A673 (cell line): Measurements from ENCODE around the gene SULT1A2. TPM values are rescaled to one million over a fixed set of nuclear protein-coding genes. Genes with fewer than 3 reads are reported as not detected.

Experiments used
- BruUV-seq: library from RNA; stranded (reverse); fragments of 400-500 nt; replicated peaks from 2 replicates; lab custom pipeline; 2021; lab: Mats Ljungman, UMichigan
- CTCF ChIA-PET: fragments of 300-600 bp; sonication (Branson Sonifier 250); formaldehyde crosslinking; loops from one replicate; lab custom pipeline; 2022; ENCODE audit warnings: antibody characterized with exemption; lab: Charles Lee
- POLR2A ChIA-PET: fragments of 300-600 bp; sonication (Branson Sonifier 250); formaldehyde crosslinking; loops from one replicate; lab custom pipeline; 2022; ENCODE audit warnings: antibody characterized with exemption; ENCODE audit not compliant: low non-redundant PET; lab: Charles Lee
- DNase-seq: peaks from one replicate; pipeline ENCODE4 v3.0.0-alpha.2; 2015; ENCODE audit warnings: low spot score
- H3K27ac ChIP-seq: fragments of 200-600 bp; sonication (generic); 2 replicates; pipeline ENCODE4 v1.5.1; 2016; ENCODE audit warnings: mixed run types, low read depth, mild to moderate bottlenecking, mixed read lengths, antibody characterized with exemption, low read length; ENCODE audit not compliant: poor library complexity, severe bottlenecking
- H3K27me3 ChIP-seq: fragments of 200-600 bp; sonication (generic); replicated peaks from 2 replicates; pipeline ENCODE4 v1.6.1; 2017; ENCODE audit warnings: mixed run types, low read depth, mild to moderate bottlenecking, mixed read lengths, antibody characterized with exemption, low read length; ENCODE audit not compliant: insufficient read depth, poor library complexity
- H3K36me3 ChIP-seq: fragments of 200-600 bp; sonication (generic); 2 replicates; pipeline ENCODE4 v1.6.1; 2016; ENCODE audit warnings: mixed run types, mild to moderate bottlenecking, mixed read lengths, antibody characterized with exemption, low read length; ENCODE audit not compliant: insufficient read depth, poor library complexity, severe bottlenecking
- H3K4me1 ChIP-seq: fragments of 200-600 bp; sonication (generic); 2 replicates; pipeline ENCODE4 v1.6.1; 2017; ENCODE audit warnings: mixed run types, mild to moderate bottlenecking, mixed read lengths, antibody characterized with exemption, low read length; ENCODE audit not compliant: insufficient read depth, poor library complexity, severe bottlenecking
- H3K4me3 ChIP-seq: fragments of 200-600 bp; sonication (generic); 2 replicates; pipeline ENCODE4 v1.5.1; 2016; ENCODE audit warnings: low read depth, mixed run types, mild to moderate bottlenecking, mixed read lengths, low read length; ENCODE audit not compliant: poor library complexity, severe bottlenecking
- H3K9me3 ChIP-seq: fragments of 200-600 bp; sonication (generic); 2 replicates; pipeline ENCODE4 v1.6.1; 2016; ENCODE audit warnings: mixed run types, low read depth, mild to moderate bottlenecking, mixed read lengths, antibody characterized with exemption, low read length; ENCODE audit not compliant: poor library complexity, severe bottlenecking
- EZH2 ChIP-seq: fragments of 200-600 bp; sonication (generic); IDR thresholded peaks from 2 replicates; pipeline ENCODE4 v1.6.1; 2017; ENCODE audit warnings: borderline replicate concordance, low read depth, mild to moderate bottlenecking, mixed read lengths, antibody characterized with exemption, low read length; ENCODE audit not compliant: poor library complexity, severe bottlenecking
- intact Hi-C: fragments of 100-400 bp; cut with micrococcal nuclease; formaldehyde crosslinking; loops from one replicate; pipeline ENCODE4 v1.10.0; 2022; ENCODE audit not compliant: unreplicated experiment
- total RNA-seq: library from RNA; stranded (reverse); gene quantifications from 2 replicates; pipeline ENCODE4 v1.2.3, GENCODE V29; 2021
- TF ChIP-seq, protein P1 (sequence below): fragments of 300-800, 200-600 bp; sonication (generic); conservative IDR thresholded peaks from 2 replicates; pipeline ENCODE4 v1.5.1; 2017; ENCODE audit warnings: low read depth, mild to moderate bottlenecking, antibody characterized with exemption, low read length, moderate library complexity, mixed read lengths

The SULT1A2 gene
- total RNA-seq, 1 experiment from 2014 or later: 1.6 TPM

DNA sequence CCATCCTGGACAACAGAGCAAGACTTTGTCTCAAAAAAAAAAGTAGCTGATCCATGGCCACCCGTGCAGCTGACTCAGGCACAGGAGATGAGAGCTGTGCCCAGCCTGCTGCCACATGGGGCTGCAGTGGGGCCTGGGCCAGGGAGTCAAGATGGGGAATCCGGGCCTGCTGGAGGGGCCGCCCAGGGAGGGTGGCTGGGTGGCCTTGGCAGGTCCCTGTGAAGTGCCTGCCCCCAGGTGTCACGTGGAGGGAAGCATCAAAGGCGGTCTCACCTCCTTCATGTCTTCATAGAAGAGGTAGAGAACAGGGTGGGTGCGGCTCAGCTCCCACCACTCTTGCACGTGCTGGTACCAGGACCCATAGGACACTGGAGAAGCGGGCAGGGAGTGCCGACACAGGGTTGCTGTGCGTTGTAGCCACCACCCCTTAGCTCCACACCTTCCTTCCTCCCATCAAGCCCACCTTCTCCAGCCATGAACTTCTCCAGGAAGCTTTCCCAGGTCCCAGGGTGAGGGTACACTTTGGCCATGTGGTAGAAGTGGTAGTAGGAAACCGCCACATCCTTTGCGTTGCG, 3.8 kb downstream of the SULT1A2 start:
- Histone ChIP-seq H3K27me3 (no peaks in the 10 kb centered on the region), H3K4me3 (no peak overlapping the region), H3K4me1 (peaks cover 6% of the 10 kb centered on the region), H3K36me3 (peaks cover 3% of the 10 kb centered on the region), H3K27ac (no peak overlapping the region), H3K9me3 (no peaks in the 10 kb centered on the region)
- CTCF ChIA-PET: no interaction called here
- DNase-seq: no peak
- POLR2A ChIA-PET: no interaction called here
- BruUV-seq: no TSS peak
- intact Hi-C loops: no loop called here
- TF ChIP-seq EZH2: no peak
- TF ChIP-seq, protein P1, sequence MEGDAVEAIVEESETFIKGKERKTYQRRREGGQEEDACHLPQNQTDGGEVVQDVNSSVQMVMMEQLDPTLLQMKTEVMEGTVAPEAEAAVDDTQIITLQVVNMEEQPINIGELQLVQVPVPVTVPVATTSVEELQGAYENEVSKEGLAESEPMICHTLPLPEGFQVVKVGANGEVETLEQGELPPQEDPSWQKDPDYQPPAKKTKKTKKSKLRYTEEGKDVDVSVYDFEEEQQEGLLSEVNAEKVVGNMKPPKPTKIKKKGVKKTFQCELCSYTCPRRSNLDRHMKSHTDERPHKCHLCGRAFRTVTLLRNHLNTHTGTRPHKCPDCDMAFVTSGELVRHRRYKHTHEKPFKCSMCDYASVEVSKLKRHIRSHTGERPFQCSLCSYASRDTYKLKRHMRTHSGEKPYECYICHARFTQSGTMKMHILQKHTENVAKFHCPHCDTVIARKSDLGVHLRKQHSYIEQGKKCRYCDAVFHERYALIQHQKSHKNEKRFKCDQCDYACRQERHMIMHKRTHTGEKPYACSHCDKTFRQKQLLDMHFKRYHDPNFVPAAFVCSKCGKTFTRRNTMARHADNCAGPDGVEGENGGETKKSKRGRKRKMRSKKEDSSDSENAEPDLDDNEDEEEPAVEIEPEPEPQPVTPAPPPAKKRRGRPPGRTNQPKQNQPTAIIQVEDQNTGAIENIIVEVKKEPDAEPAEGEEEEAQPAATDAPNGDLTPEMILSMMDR: no peak

DNA sequence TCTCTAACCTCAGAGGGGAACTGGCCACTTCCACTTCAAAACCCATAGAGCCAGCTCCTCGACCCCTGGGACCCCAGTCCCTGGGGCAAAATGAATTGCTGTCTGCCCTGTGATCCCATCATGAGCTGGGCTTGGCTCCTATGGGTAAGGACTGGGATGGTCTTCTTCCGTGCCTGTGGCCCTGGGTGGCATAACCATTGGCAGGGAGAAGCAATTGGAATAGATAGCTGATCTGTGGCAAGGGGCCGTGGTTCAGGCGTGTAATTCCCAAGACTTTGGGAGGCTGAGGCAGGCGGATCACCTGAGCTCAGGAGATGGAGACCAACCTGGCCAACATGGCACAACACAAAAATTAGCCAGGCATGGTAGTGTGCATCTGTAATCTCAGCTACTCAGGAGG, 4.3 kb downstream of the SULT1A2 start:
- intact Hi-C loops: no loop called here
- peaks cover 3% of the 10 kb centered on the region for H3K36me3 ChIP-seq
- H3K4me3 ChIP-seq: no peak overlapping the region
- TF ChIP-seq, protein P1: no peak
- TF ChIP-seq EZH2: no peak
- ChIA-PET CTCF (no interaction called here), POLR2A (no interaction called here)
- no peak for DNase-seq
- peaks cover 1% of the 10 kb centered on the region for H3K4me1 ChIP-seq
- no TSS peak for BruUV-seq
- no peaks in the 10 kb centered on the region for H3K27me3 ChIP-seq
- H3K9me3 ChIP-seq: no peaks in the 10 kb centered on the region
- H3K27ac ChIP-seq: no peak overlapping the region

DNA sequence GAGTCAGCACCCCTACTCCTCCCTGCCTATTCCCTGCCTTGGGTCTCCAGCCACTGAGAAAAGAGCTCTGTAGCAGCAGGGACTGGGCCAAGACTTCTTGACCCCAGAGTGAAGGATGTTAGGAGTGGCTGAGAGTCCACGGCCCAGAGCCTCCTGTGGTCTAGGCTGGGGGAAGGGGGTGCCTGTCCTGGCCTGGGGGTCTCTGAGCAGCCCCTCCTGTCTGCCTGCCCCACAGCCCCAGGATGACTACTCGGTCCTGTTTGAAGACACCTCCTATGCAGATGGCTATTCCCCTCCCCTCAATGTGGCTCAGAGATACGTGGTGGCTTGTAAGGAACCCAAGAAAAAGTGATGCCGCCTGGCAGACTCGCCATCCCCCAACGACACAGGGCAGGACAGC, 5.5 kb downstream of the SULT1A2 start:
- no TSS peak for BruUV-seq
- H3K27ac ChIP-seq: no peak overlapping the region
- TF ChIP-seq, protein P1: no peak
- TF ChIP-seq EZH2: no peak
- no peaks in the 10 kb centered on the region for H3K27me3 ChIP-seq
- DNase-seq: no peak
- peaks cover 3% of the 10 kb centered on the region for H3K36me3 ChIP-seq
- H3K4me3 ChIP-seq: no peak overlapping the region
- no peaks in the 10 kb centered on the region for H3K4me1 ChIP-seq
- no peaks in the 10 kb centered on the region for H3K9me3 ChIP-seq
- CTCF ChIA-PET: no interaction called here
- POLR2A ChIA-PET: no interaction called here
- intact Hi-C loops: no loop called here
